IPS-15b (cell line): ENCODE results near the gene DRD3.

Source experiments
- H3K27me3 ChIP-seq: one replicate; pipeline ENCODE4 v1.6.1; 2013; ENCODE audit warnings: low read length; ENCODE audit not compliant: control insufficient read depth, insufficient read depth
- H3K36me3 ChIP-seq: one replicate; pipeline ENCODE4 v1.6.1; 2013; ENCODE audit warnings: low read length; ENCODE audit not compliant: control insufficient read depth, insufficient read depth
- H3K4me1 ChIP-seq: one replicate; pipeline ENCODE4 v1.6.1; 2013; ENCODE audit warnings: mild to moderate bottlenecking, low read length; ENCODE audit not compliant: control insufficient read depth, insufficient read depth
- H3K4me3 ChIP-seq: one replicate; pipeline ENCODE4 v1.5.1; 2013; ENCODE audit warnings: low read depth, low read length
- H3K9ac ChIP-seq: one replicate; pipeline ENCODE4 v1.6.1; 2013; ENCODE audit warnings: low read depth, mild to moderate bottlenecking, low read length
- H3K9me3 ChIP-seq: one replicate; pipeline ENCODE4 v1.6.1; 2013; ENCODE audit warnings: mild to moderate bottlenecking, low read length; ENCODE audit not compliant: control insufficient read depth, insufficient read depth

The DRD3 gene

DNA sequence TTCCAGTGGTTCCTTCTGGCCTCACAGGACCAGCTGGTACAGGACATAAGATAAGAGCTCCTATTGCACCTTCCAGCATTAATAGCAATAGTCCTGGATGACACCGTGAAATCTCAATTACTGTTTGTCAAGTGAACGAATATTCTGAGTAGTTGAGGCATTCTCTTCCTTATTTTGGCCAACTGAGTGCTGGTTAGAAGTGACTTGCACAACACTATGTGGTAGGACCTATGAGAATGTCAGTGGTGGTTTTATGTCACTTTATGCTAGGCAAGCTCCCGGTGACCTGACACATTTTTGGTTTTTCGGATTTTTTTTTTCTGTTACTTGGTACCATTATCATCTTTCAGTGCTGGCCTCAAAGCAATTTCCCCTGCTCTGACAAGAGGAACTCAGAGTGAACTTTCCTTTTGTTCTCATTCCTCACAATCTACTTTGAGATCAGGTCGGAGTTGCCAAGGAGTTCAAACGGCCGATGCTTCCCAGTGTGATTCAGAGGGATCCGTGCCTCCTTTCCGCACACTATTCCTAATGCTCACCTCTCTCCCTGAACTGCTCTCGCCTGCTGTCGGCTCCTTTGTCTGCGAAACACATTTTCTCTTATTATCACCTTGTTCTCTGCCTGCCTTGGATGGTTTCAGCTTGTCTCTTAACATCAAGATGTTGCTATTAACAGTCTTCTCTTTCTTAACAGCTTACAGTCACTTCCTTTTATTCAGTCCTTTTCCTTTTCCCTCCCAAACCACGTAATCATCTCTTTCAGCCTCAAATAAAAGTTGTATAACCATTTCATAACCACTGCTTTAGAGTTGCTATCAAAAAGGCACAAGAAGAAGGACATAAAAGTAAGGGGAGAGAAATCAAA, 86.5 kb downstream of the DRD3 start:
- no peak overlapping the region for H3K9ac ChIP-seq
- no peaks in the 10 kb centered on the region for H3K36me3 ChIP-seq
- H3K4me1 ChIP-seq: peaks cover 2% of the 10 kb centered on the region
- H3K27me3 ChIP-seq: no peaks in the 10 kb centered on the region
- no peaks in the 10 kb centered on the region for H3K9me3 ChIP-seq
- H3K4me3 ChIP-seq: no peak overlapping the region

DNA sequence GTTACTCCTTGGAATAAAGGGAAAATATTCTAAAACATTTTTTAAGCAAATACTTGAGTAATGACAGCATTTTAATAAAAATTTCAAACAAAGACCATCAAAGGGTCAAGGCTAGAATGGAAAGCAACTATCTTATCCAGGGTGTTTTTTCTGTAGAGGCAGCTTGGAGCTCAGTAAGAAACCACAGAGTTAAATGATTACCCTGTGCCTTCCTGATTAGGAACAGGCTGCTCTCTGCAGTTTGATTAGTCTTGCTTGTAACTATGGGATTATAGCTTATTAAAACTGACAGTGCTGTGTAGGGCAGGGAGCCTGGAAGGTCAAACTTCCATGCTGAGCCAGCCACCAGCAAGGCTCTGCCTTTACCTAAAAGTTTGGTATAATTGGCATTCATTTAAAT, 89.2 kb downstream of the DRD3 start:
- Histone ChIP-seq H3K4me3 (no peak overlapping the region), H3K36me3 (peaks cover 6% of the 10 kb centered on the region), H3K27me3 (no peaks in the 10 kb centered on the region), H3K9ac (no peak overlapping the region), H3K4me1 (peaks cover 2% of the 10 kb centered on the region), H3K9me3 (no peaks in the 10 kb centered on the region)

DNA sequence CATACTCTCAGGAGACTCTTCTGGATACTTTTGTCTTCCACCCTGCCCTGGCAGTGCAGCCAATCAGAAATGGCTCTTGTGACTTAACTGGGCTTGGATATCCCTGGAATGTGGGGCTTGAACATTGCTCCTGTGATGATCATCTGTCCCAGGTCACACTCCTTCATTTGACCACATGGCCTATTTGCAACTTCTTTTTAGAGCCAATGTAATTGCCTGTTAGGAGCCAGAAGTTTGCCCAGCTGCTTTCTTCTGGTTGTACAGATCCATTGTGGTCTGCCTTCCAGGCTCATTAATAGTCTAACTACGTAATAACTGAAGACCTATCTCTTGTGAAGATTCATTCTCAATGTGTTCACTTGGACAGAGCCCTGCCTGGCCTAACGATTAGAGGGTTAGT, 92.5 kb downstream of the DRD3 start:
- Histone ChIP-seq H3K9me3 (no peaks in the 10 kb centered on the region), H3K4me3 (no peak overlapping the region), H3K27me3 (no peaks in the 10 kb centered on the region), H3K4me1 (peaks cover 2% of the 10 kb centered on the region), H3K36me3 (peaks cover 6% of the 10 kb centered on the region), H3K9ac (no peak overlapping the region)

DNA sequence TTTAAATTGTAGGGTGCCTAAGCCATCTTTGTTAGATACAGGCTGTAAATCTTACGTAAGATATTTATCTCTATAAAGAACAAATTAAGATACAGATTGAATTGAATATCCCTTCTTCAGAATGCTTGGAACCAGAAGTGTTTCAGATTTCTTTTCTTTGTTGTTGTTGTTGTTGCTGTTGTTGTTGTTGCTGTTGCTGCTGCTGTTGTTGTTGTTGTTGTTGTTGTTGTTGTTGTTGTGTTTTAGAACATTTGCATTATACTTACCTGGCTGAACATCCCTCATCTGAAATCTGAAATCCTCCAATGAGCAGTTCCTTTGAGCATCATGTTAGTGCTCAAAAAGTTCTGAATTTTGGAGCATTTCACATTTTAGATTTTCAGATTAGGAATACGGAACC, 95.7 kb downstream of the DRD3 start:
- H3K9me3 ChIP-seq: no peaks in the 10 kb centered on the region
- no peak overlapping the region for H3K9ac ChIP-seq
- H3K4me3 ChIP-seq: no peak overlapping the region
- no peaks in the 10 kb centered on the region for H3K27me3 ChIP-seq
- H3K36me3 ChIP-seq: peaks cover 11% of the 10 kb centered on the region
- H3K4me1 ChIP-seq: no peaks in the 10 kb centered on the region

DNA sequence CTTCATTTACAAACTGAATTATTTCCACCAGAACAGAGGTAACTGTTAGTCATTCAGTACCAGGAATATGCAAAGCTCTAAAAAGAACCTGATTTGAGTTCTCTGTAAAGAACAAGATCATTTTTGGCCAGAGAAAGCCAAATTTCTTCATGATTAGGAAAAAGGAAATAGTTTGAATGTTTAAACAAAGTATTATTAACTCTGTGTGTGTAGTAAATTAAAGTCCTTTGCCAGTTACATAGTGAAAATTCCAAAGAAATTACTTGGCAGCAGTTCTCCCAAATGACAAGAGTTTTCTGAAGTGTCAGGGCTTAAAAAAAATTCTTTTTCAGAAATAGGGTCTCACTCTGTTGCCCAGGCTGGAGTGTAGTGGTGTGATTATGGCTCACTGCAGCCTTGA, 97.8 kb downstream of the DRD3 start:
- H3K9ac ChIP-seq: no peak overlapping the region
- peaks cover 25% of the 10 kb centered on the region for H3K36me3 ChIP-seq
- H3K9me3 ChIP-seq: no peaks in the 10 kb centered on the region
- no peaks in the 10 kb centered on the region for H3K4me1 ChIP-seq
- no peak overlapping the region for H3K4me3 ChIP-seq
- H3K27me3 ChIP-seq: no peaks in the 10 kb centered on the region

DNA sequence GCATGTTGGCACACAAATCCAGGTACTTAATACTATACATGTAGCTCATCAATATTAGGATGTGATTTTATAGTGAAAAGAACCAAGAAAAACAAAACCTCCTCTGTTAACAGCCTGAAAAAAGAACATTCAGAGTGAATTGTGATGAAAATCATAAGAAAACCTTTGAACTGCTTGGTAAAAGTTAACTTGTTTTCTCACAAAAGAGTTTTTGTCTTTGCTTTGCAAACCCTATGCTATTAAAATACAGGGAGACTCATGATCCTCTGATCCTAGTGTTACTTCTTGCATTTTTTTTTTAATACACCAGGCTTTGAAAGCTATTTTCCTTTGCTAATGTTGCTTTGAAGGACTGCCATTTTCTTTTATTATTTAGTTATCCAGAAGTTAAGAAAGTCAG, 98.7 kb downstream of the DRD3 start:
- peaks cover 23% of the 10 kb centered on the region for H3K36me3 ChIP-seq
- no peaks in the 10 kb centered on the region for H3K9me3 ChIP-seq
- H3K4me3 ChIP-seq: no peak overlapping the region
- H3K27me3 ChIP-seq: no peaks in the 10 kb centered on the region
- H3K9ac ChIP-seq: no peak overlapping the region
- no peaks in the 10 kb centered on the region for H3K4me1 ChIP-seq

DNA sequence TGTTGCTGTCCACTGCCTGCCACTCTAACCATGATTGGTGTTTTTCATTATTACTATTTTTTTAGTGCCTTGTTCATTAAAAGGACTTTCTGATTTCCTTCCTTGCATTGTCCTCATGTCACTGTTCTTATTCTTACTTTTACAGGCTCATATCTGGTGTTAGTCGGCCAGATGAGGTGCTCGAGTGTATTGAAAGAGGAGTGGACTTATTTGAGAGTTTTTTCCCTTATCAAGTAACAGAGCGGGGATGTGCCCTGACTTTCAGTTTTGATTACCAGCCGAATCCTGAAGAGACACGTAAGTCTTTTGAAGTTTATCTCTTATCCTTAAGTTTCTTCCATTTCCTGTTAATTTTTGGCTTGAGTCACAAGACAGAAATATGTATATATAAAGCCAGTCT, 99.1 kb downstream of the DRD3 start:
- no peaks in the 10 kb centered on the region for H3K4me1 ChIP-seq
- H3K9me3 ChIP-seq: no peaks in the 10 kb centered on the region
- no peak overlapping the region for H3K4me3 ChIP-seq
- peaks cover 23% of the 10 kb centered on the region for H3K36me3 ChIP-seq
- H3K27me3 ChIP-seq: no peaks in the 10 kb centered on the region
- H3K9ac ChIP-seq: no peak overlapping the region

DNA sequence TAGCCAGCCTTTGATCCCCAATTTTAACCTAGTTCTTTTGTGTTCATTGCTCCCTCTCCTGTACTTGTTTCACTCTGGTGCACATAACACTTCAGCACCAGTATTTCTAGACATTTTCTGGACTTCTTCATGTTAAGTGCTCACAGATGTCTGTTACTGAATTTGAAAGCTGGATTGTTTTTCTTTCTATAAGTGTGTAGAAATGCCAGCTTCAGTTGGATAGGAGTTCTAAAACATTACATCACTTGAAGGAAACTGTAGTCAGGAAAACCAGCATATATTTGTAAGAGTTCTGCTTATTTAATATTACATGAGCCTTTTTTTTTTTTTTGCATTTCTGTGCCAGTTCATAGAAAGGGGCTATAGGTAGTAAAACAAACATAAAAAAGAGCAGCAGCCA, 100.7 kb downstream of the DRD3 start:
- Histone ChIP-seq H3K27me3 (no peaks in the 10 kb centered on the region), H3K4me1 (no peaks in the 10 kb centered on the region), H3K36me3 (peaks cover 31% of the 10 kb centered on the region), H3K9ac (no peak overlapping the region), H3K4me3 (no peak overlapping the region), H3K9me3 (no peaks in the 10 kb centered on the region)
